Measurements from ENCODE around the gene FAM204A. TPM values are rescaled to one million over a fixed set of nuclear protein-coding genes. Genes with fewer than 3 reads are reported as not detected.

The FAM204A gene
- total RNA-seq, 1 experiment from 2014 or later, result 103 TPM

DNA sequence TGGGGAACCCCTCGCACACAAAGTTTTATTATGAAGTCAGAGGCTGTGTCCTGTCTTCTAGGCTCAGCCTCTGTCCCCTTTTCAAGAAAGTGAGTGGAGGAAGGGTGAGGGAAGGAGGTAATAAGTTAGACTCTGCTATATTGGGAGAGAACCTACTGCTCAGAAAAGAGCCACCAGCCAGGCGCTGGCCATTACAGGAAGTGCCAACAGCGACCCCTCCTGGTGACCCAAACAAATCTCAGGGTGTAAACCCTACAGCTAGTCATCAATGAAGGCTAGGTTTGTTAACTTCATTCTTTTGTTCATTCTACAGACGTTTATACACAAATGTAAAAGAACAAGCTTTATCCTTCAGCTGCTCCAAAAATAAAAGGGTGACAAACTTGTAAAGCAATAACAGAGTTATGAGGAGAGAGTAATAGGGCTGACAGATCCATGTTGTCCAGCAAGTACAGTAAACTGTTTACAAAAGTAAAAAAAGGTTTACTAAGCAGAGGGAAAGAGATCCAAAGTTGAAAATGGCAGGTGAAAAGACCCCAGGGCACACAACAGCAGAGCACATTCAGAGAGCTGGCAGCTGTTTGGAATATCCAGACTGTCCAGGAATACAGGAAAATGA is 82.7 kb downstream of the FAM204A start:
- Histone ChIP-seq H3K27me3 (replicated peaks; ENCODE audit: insufficient read depth, low read depth, low read length, poor library complexity) (peaks cover 26% of the 10 kb centered on the region), H3K9me3 (ENCODE audit: low read depth, low read length, poor library complexity, severe bottlenecking) (no peaks in the 10 kb centered on the region), H3K27ac (ENCODE audit: low read depth, low read length, poor library complexity, severe bottlenecking) (no peak overlapping the region), H3K4me3 (ENCODE audit: low read depth, low read length, poor library complexity, severe bottlenecking) (no peak overlapping the region), H3K36me3 (ENCODE audit: insufficient read depth, low read length, poor library complexity, severe bottlenecking) (no peaks in the 10 kb centered on the region), H3K4me1 (ENCODE audit: insufficient read depth, low read length, poor library complexity, severe bottlenecking) (no peaks in the 10 kb centered on the region)
- ChIA-PET POLR2A (ENCODE audit: low non-redundant PET) (no interaction called here), CTCF (interaction anchor here (0.6 to 2.0 kb wide), 3 partner anchors 15 to 763 kb away, joined by 3 to 8 read pairs (median 4); no protein-coding TSS in a partner anchor)
- BruUV-seq (replicated peaks), result no TSS peak
- intact Hi-C loops (cut with micrococcal nuclease; ENCODE audit: unreplicated experiment), result loop anchor here (5.0 kb wide), 1 partner anchor 762 kb away; no protein-coding TSS in a partner anchor
- TF ChIP-seq, protein P1, sequence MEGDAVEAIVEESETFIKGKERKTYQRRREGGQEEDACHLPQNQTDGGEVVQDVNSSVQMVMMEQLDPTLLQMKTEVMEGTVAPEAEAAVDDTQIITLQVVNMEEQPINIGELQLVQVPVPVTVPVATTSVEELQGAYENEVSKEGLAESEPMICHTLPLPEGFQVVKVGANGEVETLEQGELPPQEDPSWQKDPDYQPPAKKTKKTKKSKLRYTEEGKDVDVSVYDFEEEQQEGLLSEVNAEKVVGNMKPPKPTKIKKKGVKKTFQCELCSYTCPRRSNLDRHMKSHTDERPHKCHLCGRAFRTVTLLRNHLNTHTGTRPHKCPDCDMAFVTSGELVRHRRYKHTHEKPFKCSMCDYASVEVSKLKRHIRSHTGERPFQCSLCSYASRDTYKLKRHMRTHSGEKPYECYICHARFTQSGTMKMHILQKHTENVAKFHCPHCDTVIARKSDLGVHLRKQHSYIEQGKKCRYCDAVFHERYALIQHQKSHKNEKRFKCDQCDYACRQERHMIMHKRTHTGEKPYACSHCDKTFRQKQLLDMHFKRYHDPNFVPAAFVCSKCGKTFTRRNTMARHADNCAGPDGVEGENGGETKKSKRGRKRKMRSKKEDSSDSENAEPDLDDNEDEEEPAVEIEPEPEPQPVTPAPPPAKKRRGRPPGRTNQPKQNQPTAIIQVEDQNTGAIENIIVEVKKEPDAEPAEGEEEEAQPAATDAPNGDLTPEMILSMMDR (conservative IDR thresholded peaks at IDR 0.05; ENCODE audit: low read depth, low read length), result peak; percentile 85
- TF ChIP-seq EZH2 (IDR thresholded peaks at IDR 0.05; ENCODE audit: borderline replicate concordance, low read depth, low read length, poor library complexity, severe bottlenecking), result no peak
- peak; percentile 54 for DNase-seq (ENCODE audit: low spot score)

DNA sequence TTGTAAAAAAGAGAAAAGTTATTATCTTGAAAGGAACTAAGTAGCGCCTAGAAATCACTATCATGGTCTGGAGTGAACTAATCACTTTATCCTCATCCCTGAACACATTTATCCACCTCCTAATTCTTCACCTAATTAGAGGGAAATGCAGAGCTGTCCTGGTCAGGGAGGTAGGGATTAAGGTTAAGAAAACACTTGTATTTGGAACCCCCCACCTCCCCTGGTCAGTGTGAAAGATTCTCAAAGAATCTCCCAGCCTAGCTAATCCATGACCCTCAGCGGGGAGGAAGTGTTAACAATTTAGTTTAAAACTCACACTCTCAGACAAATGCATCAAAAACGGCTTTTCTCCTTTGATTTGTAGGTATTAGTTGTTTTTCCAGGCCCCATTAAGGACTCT is 83.8 kb downstream of the FAM204A start:
- H3K36me3 ChIP-seq (ENCODE audit: insufficient read depth, low read length, poor library complexity, severe bottlenecking), result no peaks in the 10 kb centered on the region
- CTCF ChIA-PET, result interaction anchor here (2.0 kb wide), 1 partner anchor 762 kb away, joined by 8 read pairs; no protein-coding TSS in a partner anchor
- intact Hi-C loops (cut with micrococcal nuclease; ENCODE audit: unreplicated experiment), result loop anchor here (5.0 kb wide), 1 partner anchor 761 kb away; no protein-coding TSS in a partner anchor
- H3K27ac ChIP-seq (ENCODE audit: low read depth, low read length, poor library complexity, severe bottlenecking), result no peak overlapping the region
- no peaks in the 10 kb centered on the region for H3K9me3 ChIP-seq (ENCODE audit: low read depth, low read length, poor library complexity, severe bottlenecking)
- no peak for DNase-seq (ENCODE audit: low spot score)
- no peaks in the 10 kb centered on the region for H3K4me1 ChIP-seq (ENCODE audit: insufficient read depth, low read length, poor library complexity, severe bottlenecking)
- POLR2A ChIA-PET (ENCODE audit: low non-redundant PET), result no interaction called here
- no peak for TF ChIP-seq EZH2 (IDR thresholded peaks at IDR 0.05; ENCODE audit: borderline replicate concordance, low read depth, low read length, poor library complexity, severe bottlenecking)
- TF ChIP-seq, protein P1 (conservative IDR thresholded peaks at IDR 0.05; ENCODE audit: low read depth, low read length), result no peak
- H3K4me3 ChIP-seq (ENCODE audit: low read depth, low read length, poor library complexity, severe bottlenecking), result no peak overlapping the region
- H3K27me3 ChIP-seq (replicated peaks; ENCODE audit: insufficient read depth, low read depth, low read length, poor library complexity), result peaks cover 18% of the 10 kb centered on the region
- no TSS peak for BruUV-seq (replicated peaks)

DNA sequence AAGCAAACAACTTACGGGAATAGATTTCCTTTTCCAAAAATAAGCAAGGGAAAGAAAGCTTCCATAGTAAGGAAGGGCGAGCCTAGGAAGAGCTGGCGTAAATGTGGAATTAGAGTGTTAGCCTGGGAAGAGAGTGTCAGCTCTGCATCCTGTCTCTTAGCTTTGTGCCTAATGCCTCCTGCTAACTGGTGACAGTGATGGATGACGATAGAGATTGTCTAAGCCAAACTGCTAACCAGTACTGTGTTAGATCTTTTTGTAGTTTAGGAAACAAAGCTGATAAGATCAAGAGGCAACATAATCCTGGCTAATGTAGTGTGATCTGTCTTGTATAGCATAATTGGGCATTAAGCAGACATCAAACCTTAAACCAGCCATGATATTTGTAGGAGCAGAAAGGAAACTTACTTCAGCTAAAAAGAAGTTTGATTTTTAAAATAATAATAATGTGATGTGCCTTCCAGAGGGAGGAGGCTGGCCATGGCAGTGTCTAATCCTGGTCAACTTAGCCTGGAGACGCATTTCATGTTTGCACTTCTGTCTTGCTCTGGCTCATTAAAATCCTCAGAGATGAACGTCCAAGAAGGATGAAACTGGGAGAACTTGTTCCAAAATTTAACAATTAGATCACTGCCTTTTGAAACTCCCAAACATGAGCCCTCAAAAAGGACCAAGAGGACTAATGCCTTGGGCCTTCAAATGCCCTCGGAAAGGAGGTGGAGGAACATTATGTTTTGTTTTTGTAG is 85.1 kb downstream of the FAM204A start:
- BruUV-seq (replicated peaks), result no TSS peak
- intact Hi-C loops (cut with micrococcal nuclease; ENCODE audit: unreplicated experiment), result loop anchor here (5.0 kb wide), 1 partner anchor 760 kb away; no protein-coding TSS in a partner anchor
- CTCF ChIA-PET, result no interaction called here
- DNase-seq (ENCODE audit: low spot score), result peak; percentile 46
- Histone ChIP-seq H3K27ac (ENCODE audit: low read depth, low read length, poor library complexity, severe bottlenecking) (no peak overlapping the region), H3K9me3 (ENCODE audit: low read depth, low read length, poor library complexity, severe bottlenecking) (no peaks in the 10 kb centered on the region), H3K4me3 (ENCODE audit: low read depth, low read length, poor library complexity, severe bottlenecking) (no peak overlapping the region), H3K4me1 (ENCODE audit: insufficient read depth, low read length, poor library complexity, severe bottlenecking) (no peaks in the 10 kb centered on the region), H3K27me3 (replicated peaks; ENCODE audit: insufficient read depth, low read depth, low read length, poor library complexity) (peaks cover 15% of the 10 kb centered on the region), H3K36me3 (ENCODE audit: insufficient read depth, low read length, poor library complexity, severe bottlenecking) (no peaks in the 10 kb centered on the region)
- POLR2A ChIA-PET (ENCODE audit: low non-redundant PET), result no interaction called here
- no peak for TF ChIP-seq EZH2 (IDR thresholded peaks at IDR 0.05; ENCODE audit: borderline replicate concordance, low read depth, low read length, poor library complexity, severe bottlenecking)
- TF ChIP-seq, protein P1 (conservative IDR thresholded peaks at IDR 0.05; ENCODE audit: low read depth, low read length), result no peak
